AG09309 (cell line): Measurements from ENCODE around the gene CCP110.

Experiments used
- DNase-seq: peaks from one replicate; pipeline ENCODE4 v3.0.0-alpha.2; 2010; ENCODE audit warnings: low read depth
- H3K4me3 ChIP-seq: 2 replicates; pipeline ENCODE4 v1.5.1; 2011; ENCODE audit warnings: mild to moderate bottlenecking, low read depth, low read length, moderate library complexity; ENCODE audit not compliant: control insufficient read depth
- CTCF ChIP-seq: IDR thresholded peaks from 2 replicates; pipeline ENCODE4 v1.5.1; 2011; ENCODE audit warnings: mild to moderate bottlenecking, low read depth, low read length, inconsistent platforms; ENCODE audit not compliant: insufficient read depth, control insufficient read depth; ENCODE audit errors: missing control alignments

CCP110 gene

GRCh38 chr16:19497176-19497575 is 26.6 kb upstream of the CCP110 start:
- H3K4me3 ChIP-seq: no peak overlapping the region
- no peak for DNase-seq
- no peak for TF ChIP-seq CTCF

GRCh38 chr16:19499006-19499405 is 24.7 kb upstream of the CCP110 start:
- no peak overlapping the region for H3K4me3 ChIP-seq
- TF ChIP-seq CTCF: no peak
- no peak for DNase-seq

- no peak for TF ChIP-seq CTCF
- no peak overlapping the region for H3K4me3 ChIP-seq
- no peak for DNase-seq
Observed at GRCh38 chr16:19499481-19499880, 24.3 kb upstream of the CCP110 start.

GRCh38 chr16:19502395-19503131 is 21.2 kb upstream of the CCP110 start:
- TF ChIP-seq CTCF: peak; percentile 75
- no peak for DNase-seq

GRCh38 chr16:19503461-19504075 is 20.2 kb upstream of the CCP110 start:
- H3K4me3 ChIP-seq: no peak overlapping the region
- DNase-seq: no peak
- no peak for TF ChIP-seq CTCF

More at GRCh38 chr16:19502395-19503131, 21.2 kb upstream of the CCP110 start:
- no peak overlapping the region for H3K4me3 ChIP-seq

- H3K4me3 ChIP-seq: no peak overlapping the region
- DNase-seq: no peak
- TF ChIP-seq CTCF: no peak
Observed at GRCh38 chr16:19505600-19506303, 18.0 kb upstream of the CCP110 start.
